GM23338 (cell line): ENCODE results near the gene FBXO31. TPM values are rescaled to one million over a fixed set of nuclear protein-coding genes. Genes with fewer than 3 reads are reported as not detected.

Source experiments
- ATAC-seq: fragments of 200-7000 bp; cut with Tn5 transposase; 3 replicates; pipeline ENCODE4 v1.9.1; 2020
- DNase-seq: peaks from one replicate; pipeline ENCODE4 v3.0.0-alpha.2; 2015; ENCODE audit warnings: low spot score
- H2AFZ ChIP-seq: fragments of 200-600 bp; sonication (generic); 2 replicates; pipeline ENCODE4 v1.8.0; 2016; ENCODE audit warnings: antibody characterized with exemption, mild to moderate bottlenecking, moderate library complexity
- H3F3A ChIP-seq: fragments of 200-600 bp; sonication (generic); replicated peaks from 2 replicates; pipeline ENCODE4 v1.8.0; 2017; ENCODE audit warnings: antibody characterized with exemption, mixed run types, low read depth
- H3K27ac ChIP-seq: fragments of 200-600 bp; sonication (generic); 2 replicates; pipeline ENCODE4 v1.6.1; 2016; ENCODE audit warnings: low read depth
- H3K27me3 ChIP-seq: fragments of 200-600 bp; sonication (generic); 2 replicates; pipeline ENCODE4 v1.8.0; 2016; ENCODE audit warnings: mild to moderate bottlenecking, mixed run types, moderate library complexity; ENCODE audit not compliant: insufficient read depth
- H3K36me3 ChIP-seq: fragments of 200-600 bp; sonication (generic); 2 replicates; pipeline ENCODE4 v1.8.0; 2016; ENCODE audit warnings: mild to moderate bottlenecking; ENCODE audit not compliant: insufficient read depth
- H3K4me1 ChIP-seq: fragments of 200-600 bp; sonication (generic); 2 replicates; pipeline ENCODE4 v1.8.0; 2016; ENCODE audit warnings: mild to moderate bottlenecking, moderate library complexity; ENCODE audit not compliant: insufficient read depth
- H3K4me2 ChIP-seq: fragments of 200-600 bp; sonication (generic); 2 replicates; pipeline ENCODE4 v1.7.1; 2017; ENCODE audit warnings: mixed run types
- H3K4me3 ChIP-seq: fragments of 200-600 bp; sonication (generic); 2 replicates; pipeline ENCODE4 v1.6.1; 2016; ENCODE audit warnings: mixed run types
- H3K79me2 ChIP-seq: fragments of 200-600 bp; sonication (generic); replicated peaks from 2 replicates; pipeline ENCODE4 v1.8.0; 2017; ENCODE audit warnings: mild to moderate bottlenecking; ENCODE audit not compliant: insufficient read depth
- H3K9me2 ChIP-seq: fragments of 200-600 bp; sonication (generic); 2 replicates; pipeline ENCODE4 v1.8.0; 2017; ENCODE audit not compliant: insufficient read depth
- H4K20me1 ChIP-seq: fragments of 200-600 bp; sonication (generic); replicated peaks from 2 replicates; pipeline ENCODE4 v1.8.0; 2017; ENCODE audit warnings: mild to moderate bottlenecking; ENCODE audit not compliant: insufficient read depth
- H3K27ac Mint-ChIP-seq: 2 replicates; pipeline ENCODE4 v1.8.0; 2020; ENCODE audit warnings: inconsistent platforms, mild to moderate bottlenecking, moderate library complexity, mixed read lengths
- H3K27me3 Mint-ChIP-seq: 3 replicates; pipeline ENCODE4 v1.8.0; 2022; ENCODE audit warnings: low read depth, mild to moderate bottlenecking, moderate library complexity, mixed read lengths, inconsistent platforms; ENCODE audit not compliant: insufficient read depth, poor library complexity
- H3K36me3 Mint-ChIP-seq: 3 replicates; pipeline ENCODE4 v1.8.0; 2021; ENCODE audit warnings: low read depth, mild to moderate bottlenecking, inconsistent platforms, moderate library complexity, mixed read lengths
- H3K4me1 Mint-ChIP-seq: 3 replicates; pipeline ENCODE4 v1.8.0; 2020; ENCODE audit warnings: mild to moderate bottlenecking, inconsistent platforms, mixed read lengths
- H3K4me3 Mint-ChIP-seq: 3 replicates; pipeline ENCODE4 v1.8.0; 2021; ENCODE audit warnings: moderate library complexity, mild to moderate bottlenecking, inconsistent platforms, mixed read lengths
- H3K9me3 Mint-ChIP-seq: 3 replicates; pipeline ENCODE4 v1.8.0; 2020; ENCODE audit warnings: moderate library complexity, mild to moderate bottlenecking, inconsistent platforms, mixed read lengths
- EZH2phosphoT487 ChIP-seq: fragments of 200-600 bp; sonication (generic); IDR thresholded peaks from one replicate; pipeline ENCODE4 v1.8.1; 2018; ENCODE audit warnings: antibody characterized with exemption; ENCODE audit not compliant: unreplicated experiment
- NANOG ChIP-seq: IDR thresholded peaks from 2 replicates; pipeline ENCODE4 v1.6.1; 2016; ENCODE audit warnings: antibody characterized with exemption, borderline replicate concordance
- POLR2AphosphoS5 ChIP-seq: IDR thresholded peaks from 2 replicates; pipeline ENCODE4 v1.6.1; 2016; ENCODE audit warnings: antibody characterized with exemption, low read depth
- STAT1 ChIP-seq: IDR thresholded peaks from one replicate; pipeline ENCODE4 v1.6.1; 2016; ENCODE audit warnings: antibody characterized with exemption; ENCODE audit not compliant: unreplicated experiment
- ZNF114 ChIP-seq: fragments of 250-450 bp; sonication (Bioruptor Pico); IDR thresholded peaks from 2 replicates; pipeline ENCODE4 v1.5.0; 2020; ENCODE audit warnings: mild to moderate bottlenecking, moderate library complexity
- polyA plus RNA-seq: library from polyadenylated mRNA; unstranded; fragments of >200 nt; fragmentation: Nextera tagmentation; extraction: Ambion mirVana; gene quantifications from 2 replicates; pipeline ENCODE4 v1.2.1, GENCODE V29; 2016
- total RNA-seq: library from RNA; depleted of rRNA; stranded (reverse); fragments of >200 nt; shearing (Covaris generic); gene quantifications from 2 replicates; pipeline ENCODE4 v1.2.3, GENCODE V29; 2014
- TF ChIP-seq, protein P1 (sequence below): fragments of 250-450 bp; sonication (Bioruptor Pico); IDR thresholded peaks from 2 replicates; pipeline ENCODE4 v1.5.0; 2020; ENCODE audit warnings: mild to moderate bottlenecking, moderate library complexity
- TF ChIP-seq, protein P2 (sequence below): IDR thresholded peaks from 2 replicates; pipeline ENCODE4 v1.6.1; 2016; ENCODE audit warnings: antibody characterized with exemption
- TF ChIP-seq, protein P3 (sequence below): IDR thresholded peaks from one replicate; pipeline ENCODE4 v1.6.1; 2018; ENCODE audit warnings: antibody characterized with exemption; ENCODE audit not compliant: unreplicated experiment

The FBXO31 gene
- total and polyA plus RNA-seq, 2 experiments from 2014 or later: 7.0 to 23.8 TPM

DNA sequence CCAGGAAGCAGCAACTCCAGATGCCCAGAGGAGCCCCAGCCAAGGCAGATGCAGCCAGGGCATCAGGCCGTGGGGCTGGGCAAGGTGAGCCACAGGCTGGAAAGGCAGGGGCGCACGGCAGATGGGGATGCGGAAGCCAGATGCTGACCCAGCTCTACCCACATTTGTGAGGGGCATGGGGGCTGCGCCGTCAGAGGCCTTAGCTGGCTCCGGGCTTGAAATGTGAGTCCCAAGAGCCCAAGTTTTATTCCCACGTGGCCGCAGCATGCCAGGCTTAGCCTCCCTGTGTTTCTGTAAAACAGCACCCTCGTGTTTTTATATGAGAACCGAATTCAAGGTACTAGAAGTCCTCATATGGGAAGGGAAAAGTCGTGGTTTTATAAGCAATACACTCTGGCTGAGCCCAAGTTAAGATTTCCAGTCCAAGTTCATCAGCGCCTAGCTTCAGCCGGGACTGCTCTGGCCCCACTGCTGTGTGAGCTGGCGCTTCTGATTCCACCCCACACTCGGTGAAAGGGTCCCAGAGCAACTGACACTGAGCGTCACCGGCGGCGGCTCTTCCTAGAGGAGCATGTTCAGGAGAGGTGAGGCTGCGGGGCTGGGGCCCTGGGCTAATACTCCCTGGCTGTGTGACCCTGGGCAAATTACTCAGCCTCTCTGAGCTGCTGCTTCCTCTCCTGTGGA lies 59.7 kb downstream of the FBXO31 start:
- no peaks in the 10 kb centered on the region for H3F3A ChIP-seq
- H3K36me3 ChIP-seq: no peaks in the 10 kb centered on the region
- no peaks in the 10 kb centered on the region; the same call in 1 of the 2 replicates for H3K79me2 ChIP-seq
- no peaks in the 10 kb centered on the region; the same call in 2 of the 3 replicates for H3K9me3 Mint-ChIP-seq
- peaks cover under 1% of the 10 kb centered on the region; the same call in 2 of the 3 replicates for H3K4me1 Mint-ChIP-seq
- no peaks in the 10 kb centered on the region for H3K36me3 Mint-ChIP-seq
- H3K27ac ChIP-seq: no peak overlapping the region
- H3K4me3 ChIP-seq: no peak overlapping the region
- peaks cover 2% of the 10 kb centered on the region for H3K27me3 Mint-ChIP-seq
- no peak for TF ChIP-seq ZNF114
- ATAC-seq (no peak), DNase-seq (no peak)
- no peaks in the 10 kb centered on the region for H3K9me2 ChIP-seq
- H3K4me2 ChIP-seq: no peak overlapping the region
- H3K4me3 Mint-ChIP-seq: no peak overlapping the region
- H2AFZ ChIP-seq: no peak overlapping the region
- H3K27ac Mint-ChIP-seq: no peak overlapping the region
- no peaks in the 10 kb centered on the region; the same call in 1 of the 2 replicates for H3K4me1 ChIP-seq
- no peaks in the 10 kb centered on the region for H4K20me1 ChIP-seq
- H3K27me3 ChIP-seq: no peaks in the 10 kb centered on the region

DNA sequence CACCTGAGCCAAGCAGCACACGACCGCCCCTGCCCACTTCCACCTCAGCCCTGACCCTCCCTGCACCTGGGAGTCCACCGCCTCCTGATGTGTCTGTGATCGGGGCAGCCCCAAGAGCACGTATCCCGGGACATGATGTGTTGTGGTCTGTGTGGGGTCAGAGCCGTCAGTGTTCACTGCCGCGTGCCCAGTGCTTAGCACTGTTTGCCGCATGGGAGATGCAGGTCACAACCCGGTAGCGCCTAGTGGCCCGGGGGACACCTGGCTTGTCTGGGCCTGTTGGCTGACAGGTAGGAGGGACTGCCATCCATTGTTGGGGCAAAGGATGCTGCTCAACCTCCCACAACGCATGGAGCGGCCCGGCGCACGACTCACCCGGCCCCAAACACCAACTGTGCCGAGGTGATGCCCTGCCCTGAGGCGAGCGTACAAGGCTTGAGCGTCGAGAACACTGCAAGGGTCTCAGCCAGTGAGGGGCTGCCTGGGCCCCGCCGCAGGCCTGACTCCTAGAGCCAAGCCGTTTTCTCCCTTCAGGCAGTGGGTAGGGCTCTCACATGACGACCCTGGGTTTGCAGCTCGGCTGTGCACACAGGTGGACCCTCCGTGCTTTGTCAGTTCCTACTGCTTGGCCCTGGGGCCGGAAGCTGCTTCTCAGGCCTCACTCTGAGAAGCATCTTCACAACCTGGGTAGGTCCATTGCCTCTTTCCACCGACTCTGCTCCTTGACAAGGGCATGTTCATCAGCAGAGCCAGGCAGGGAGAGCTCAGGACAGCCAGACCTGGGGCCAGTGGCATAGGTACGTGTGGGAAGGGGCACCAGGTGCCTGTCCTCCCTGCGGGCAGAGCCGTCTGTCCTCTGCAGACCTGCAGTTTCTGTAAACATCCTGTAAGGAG lies 60.5 kb downstream of the FBXO31 start:
- Histone ChIP-seq H3K4me1 (peaks cover 7% of the 10 kb centered on the region; the same call in 1 of the 2 replicates), H3K27ac (no peak overlapping the region), H3K4me2 (no peak overlapping the region), H3K9me2 (no peaks in the 10 kb centered on the region), H2AFZ (no peak overlapping the region), H3K27me3 (no peaks in the 10 kb centered on the region), H3K79me2 (peaks cover 7% of the 10 kb centered on the region), H4K20me1 (no peaks in the 10 kb centered on the region), H3K36me3 (no peaks in the 10 kb centered on the region), H3K4me3 (no peak overlapping the region), H3F3A (no peaks in the 10 kb centered on the region)
- Mint-ChIP-seq H3K27ac (no peak overlapping the region), H3K36me3 (peaks cover under 1% of the 10 kb centered on the region; the same call in 1 of the 3 replicates), H3K4me3 (no peak overlapping the region), H3K27me3 (peaks cover 4% of the 10 kb centered on the region), H3K9me3 (no peaks in the 10 kb centered on the region; the same call in 1 of the 3 replicates), H3K4me1 (peaks cover 6% of the 10 kb centered on the region)
- no peak for ATAC-seq
- DNase-seq: no peak
- no peak for TF ChIP-seq NANOG
- TF ChIP-seq STAT1: no peak
- TF ChIP-seq, protein P1, sequence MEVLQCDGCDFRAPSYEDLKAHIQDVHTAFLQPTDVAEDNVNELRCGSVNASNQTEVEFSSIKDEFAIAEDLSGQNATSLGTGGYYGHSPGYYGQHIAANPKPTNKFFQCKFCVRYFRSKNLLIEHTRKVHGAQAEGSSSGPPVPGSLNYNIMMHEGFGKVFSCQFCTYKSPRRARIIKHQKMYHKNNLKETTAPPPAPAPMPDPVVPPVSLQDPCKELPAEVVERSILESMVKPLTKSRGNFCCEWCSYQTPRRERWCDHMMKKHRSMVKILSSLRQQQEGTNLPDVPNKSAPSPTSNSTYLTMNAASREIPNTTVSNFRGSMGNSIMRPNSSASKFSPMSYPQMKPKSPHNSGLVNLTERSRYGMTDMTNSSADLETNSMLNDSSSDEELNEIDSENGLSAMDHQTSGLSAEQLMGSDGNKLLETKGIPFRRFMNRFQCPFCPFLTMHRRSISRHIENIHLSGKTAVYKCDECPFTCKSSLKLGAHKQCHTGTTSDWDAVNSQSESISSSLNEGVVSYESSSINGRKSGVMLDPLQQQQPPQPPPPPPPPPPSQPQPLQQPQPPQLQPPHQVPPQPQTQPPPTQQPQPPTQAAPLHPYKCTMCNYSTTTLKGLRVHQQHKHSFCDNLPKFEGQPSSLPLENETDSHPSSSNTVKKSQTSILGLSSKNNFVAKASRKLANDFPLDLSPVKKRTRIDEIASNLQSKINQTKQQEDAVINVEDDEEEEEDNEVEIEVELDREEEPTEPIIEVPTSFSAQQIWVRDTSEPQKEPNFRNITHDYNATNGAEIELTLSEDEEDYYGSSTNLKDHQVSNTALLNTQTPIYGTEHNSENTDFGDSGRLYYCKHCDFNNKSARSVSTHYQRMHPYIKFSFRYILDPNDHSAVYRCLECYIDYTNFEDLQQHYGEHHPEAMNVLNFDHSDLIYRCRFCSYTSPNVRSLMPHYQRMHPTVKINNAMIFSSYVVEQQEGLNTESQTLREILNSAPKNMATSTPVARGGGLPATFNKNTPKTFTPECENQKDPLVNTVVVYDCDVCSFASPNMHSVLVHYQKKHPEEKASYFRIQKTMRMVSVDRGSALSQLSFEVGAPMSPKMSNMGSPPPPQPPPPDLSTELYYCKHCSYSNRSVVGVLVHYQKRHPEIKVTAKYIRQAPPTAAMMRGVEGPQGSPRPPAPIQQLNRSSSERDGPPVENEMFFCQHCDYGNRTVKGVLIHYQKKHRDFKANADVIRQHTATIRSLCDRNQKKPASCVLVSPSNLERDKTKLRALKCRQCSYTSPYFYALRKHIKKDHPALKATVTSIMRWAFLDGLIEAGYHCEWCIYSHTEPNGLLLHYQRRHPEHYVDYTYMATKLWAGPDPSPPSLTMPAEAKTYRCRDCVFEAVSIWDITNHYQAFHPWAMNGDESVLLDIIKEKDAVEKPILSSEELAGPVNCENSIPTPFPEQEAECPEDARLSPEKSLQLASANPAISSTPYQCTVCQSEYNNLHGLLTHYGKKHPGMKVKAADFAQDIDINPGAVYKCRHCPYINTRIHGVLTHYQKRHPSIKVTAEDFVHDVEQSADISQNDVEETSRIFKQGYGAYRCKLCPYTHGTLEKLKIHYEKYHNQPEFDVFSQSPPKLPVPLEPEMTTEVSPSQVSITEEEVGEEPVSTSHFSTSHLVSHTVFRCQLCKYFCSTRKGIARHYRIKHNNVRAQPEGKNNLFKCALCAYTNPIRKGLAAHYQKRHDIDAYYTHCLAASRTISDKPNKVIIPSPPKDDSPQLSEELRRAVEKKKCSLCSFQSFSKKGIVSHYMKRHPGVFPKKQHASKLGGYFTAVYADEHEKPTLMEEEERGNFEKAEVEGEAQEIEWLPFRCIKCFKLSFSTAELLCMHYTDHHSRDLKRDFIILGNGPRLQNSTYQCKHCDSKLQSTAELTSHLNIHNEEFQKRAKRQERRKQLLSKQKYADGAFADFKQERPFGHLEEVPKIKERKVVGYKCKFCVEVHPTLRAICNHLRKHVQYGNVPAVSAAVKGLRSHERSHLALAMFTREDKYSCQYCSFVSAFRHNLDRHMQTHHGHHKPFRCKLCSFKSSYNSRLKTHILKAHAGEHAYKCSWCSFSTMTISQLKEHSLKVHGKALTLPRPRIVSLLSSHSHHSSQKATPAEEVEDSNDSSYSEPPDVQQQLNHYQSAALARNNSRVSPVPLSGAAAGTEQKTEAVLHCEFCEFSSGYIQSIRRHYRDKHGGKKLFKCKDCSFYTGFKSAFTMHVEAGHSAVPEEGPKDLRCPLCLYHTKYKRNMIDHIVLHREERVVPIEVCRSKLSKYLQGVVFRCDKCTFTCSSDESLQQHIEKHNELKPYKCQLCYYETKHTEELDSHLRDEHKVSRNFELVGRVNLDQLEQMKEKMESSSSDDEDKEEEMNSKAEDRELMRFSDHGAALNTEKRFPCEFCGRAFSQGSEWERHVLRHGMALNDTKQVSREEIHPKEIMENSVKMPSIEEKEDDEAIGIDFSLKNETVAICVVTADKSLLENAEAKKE (CRISPR knock-in tag): no peak
- TF ChIP-seq, protein P2, sequence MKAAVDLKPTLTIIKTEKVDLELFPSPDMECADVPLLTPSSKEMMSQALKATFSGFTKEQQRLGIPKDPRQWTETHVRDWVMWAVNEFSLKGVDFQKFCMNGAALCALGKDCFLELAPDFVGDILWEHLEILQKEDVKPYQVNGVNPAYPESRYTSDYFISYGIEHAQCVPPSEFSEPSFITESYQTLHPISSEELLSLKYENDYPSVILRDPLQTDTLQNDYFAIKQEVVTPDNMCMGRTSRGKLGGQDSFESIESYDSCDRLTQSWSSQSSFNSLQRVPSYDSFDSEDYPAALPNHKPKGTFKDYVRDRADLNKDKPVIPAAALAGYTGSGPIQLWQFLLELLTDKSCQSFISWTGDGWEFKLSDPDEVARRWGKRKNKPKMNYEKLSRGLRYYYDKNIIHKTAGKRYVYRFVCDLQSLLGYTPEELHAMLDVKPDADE: no peak
- no peak for TF ChIP-seq EZH2phosphoT487
- TF ChIP-seq ZNF114: no peak
- no peak for TF ChIP-seq POLR2AphosphoS5
- TF ChIP-seq, protein P3, sequence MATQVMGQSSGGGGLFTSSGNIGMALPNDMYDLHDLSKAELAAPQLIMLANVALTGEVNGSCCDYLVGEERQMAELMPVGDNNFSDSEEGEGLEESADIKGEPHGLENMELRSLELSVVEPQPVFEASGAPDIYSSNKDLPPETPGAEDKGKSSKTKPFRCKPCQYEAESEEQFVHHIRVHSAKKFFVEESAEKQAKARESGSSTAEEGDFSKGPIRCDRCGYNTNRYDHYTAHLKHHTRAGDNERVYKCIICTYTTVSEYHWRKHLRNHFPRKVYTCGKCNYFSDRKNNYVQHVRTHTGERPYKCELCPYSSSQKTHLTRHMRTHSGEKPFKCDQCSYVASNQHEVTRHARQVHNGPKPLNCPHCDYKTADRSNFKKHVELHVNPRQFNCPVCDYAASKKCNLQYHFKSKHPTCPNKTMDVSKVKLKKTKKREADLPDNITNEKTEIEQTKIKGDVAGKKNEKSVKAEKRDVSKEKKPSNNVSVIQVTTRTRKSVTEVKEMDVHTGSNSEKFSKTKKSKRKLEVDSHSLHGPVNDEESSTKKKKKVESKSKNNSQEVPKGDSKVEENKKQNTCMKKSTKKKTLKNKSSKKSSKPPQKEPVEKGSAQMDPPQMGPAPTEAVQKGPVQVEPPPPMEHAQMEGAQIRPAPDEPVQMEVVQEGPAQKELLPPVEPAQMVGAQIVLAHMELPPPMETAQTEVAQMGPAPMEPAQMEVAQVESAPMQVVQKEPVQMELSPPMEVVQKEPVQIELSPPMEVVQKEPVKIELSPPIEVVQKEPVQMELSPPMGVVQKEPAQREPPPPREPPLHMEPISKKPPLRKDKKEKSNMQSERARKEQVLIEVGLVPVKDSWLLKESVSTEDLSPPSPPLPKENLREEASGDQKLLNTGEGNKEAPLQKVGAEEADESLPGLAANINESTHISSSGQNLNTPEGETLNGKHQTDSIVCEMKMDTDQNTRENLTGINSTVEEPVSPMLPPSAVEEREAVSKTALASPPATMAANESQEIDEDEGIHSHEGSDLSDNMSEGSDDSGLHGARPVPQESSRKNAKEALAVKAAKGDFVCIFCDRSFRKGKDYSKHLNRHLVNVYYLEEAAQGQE: no peak
